NOMO-1 treated with dmso at 0.1 percent for 144 hours (cell line): Measurements from ENCODE around the gene CDHR2.

Experiments used
- DNase-seq: peaks from one replicate; lab custom pipeline; 2025; ENCODE audit not compliant: unreplicated experiment; lab: John Stamatoyannopoulos, UW

Gene CDHR2

GRCh38 chr5:176618783-176619182 lies 69.6 kb downstream of the CDHR2 start:
- DNase-seq = no peak

DNA sequence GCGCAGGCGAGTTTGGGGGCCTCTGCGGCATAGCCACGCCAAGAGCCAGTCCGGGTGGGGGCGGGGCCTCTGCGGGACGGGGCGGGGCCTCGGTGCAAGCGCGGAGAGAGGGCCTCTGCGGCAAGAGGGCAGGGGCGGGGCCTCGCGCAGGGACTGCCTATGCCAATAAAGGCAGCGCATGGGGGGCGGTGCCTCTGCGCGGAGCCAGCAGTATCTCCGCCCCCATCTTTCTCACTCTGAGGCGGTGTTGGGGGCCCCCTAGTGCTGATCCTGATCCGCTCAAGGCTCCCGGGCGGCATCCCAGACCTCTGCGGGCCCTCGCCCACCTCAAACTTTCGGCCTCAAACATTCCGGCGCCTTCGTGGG lies 70.0 kb downstream of the CDHR2 start:
- DNase-seq = peak; percentile 23

DNA sequence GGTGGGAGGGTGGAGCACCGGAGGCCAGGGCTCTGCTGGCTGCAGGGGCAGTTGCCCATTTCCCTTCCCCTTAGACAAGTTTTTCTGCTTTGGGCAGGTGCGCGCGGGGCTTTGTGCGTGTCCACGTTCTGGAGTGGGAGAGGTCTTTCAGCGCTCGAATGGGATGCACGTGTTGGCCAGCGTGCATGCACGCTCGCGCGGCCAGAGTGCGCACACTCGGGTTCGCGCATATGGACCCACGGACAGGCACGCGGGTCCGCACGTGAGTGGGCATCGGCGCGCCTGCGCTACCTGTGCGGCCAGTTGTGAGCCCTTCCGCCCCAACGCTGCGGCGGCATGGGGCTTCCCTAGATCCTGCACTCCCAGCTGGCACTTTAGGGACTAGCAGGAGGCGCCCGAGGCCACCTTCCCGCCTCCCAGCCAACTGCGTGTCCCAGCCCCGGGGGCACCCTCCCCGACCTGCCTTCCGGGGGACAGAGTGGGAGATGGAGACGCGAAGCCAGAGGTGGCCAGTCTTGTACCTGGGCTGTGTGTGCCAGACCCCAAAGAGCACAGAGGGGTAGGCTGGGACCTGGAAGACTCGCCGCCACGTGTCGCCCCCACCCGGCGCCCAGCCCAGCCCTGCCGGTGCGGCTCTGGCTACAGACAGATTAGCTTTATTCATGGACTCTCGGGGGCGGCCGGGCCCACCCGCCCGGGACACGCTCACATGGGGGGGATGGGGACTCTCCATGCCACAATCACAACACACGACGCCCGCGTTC lies 70.6 kb downstream of the CDHR2 start:
- DNase-seq = no peak

- no peak for DNase-seq
Observed at GRCh38 chr5:176620333-176620981, 71.3 kb downstream of the CDHR2 start.

- no peak for DNase-seq
Observed at GRCh38 chr5:176621661-176622079, 72.5 kb downstream of the CDHR2 start.

- DNase-seq = no peak
Observed at GRCh38 chr5:176624142-176624541, 75.0 kb downstream of the CDHR2 start.

GRCh38 chr5:176624938-176625337 lies 75.8 kb downstream of the CDHR2 start:
- DNase-seq = no peak

DNA sequence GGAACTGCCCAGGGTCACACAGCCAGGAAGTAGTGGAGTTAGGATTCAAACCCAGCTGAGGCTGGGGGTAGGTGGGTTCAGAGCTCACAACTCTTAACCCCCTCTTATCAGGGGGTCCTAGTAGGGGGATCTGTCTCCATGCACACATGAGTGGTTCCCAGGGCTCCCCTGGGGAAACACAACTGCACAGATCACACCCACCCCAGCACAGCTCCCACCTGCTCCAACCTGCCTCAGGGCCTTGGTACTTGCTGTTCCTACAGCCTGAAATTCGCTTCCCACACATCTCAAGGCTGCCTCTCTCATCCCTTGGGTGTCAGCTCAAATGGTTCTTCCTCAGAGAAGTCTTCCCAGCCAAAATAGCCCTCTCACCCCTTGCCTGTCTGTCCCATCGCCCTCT lies 76.4 kb downstream of the CDHR2 start:
- DNase-seq = no peak

DNA sequence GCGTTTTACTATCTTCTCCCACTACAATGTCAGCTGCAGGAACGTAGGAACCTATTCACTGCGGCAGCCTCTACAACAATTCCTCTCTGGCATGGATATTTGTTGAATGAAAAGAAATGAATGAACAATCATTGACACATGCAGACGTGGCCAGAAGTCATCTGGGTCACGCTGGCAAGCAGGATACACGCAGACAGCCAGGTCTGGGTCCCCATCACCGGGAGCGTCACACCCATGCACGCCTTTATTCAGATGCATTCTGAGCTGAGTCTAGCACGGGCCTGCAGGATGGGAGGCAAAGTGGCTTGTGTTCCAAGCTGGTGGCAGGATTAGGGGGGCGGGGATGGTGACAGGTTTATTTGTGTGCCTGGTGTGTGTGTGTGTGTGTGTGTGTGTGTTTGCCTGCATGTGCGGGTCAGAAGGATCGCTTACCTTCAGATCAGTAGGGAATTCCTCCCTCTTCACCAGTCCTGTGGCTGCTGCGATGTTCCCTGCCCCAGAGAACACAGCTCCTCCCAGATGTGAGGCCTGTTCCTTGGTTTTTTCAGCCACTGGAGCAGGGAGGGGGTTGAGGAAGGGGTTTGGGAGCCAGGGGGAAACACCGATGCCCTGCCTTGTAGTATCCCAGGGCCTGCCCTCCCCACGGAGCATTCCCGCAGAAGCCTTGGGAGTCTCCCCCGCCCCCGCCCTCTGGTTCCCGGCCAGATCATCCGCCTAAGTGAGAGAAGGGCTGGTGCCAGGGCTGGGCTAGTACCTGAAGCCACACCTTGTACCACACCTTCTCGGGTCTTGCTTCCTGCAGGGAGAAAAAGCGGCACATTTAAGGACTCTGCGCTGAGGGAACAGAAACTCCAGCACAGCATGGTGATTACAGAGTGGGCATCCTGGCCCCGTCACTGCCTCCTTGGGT lies 77.1 kb downstream of the CDHR2 start:
- no peak for DNase-seq

DNA sequence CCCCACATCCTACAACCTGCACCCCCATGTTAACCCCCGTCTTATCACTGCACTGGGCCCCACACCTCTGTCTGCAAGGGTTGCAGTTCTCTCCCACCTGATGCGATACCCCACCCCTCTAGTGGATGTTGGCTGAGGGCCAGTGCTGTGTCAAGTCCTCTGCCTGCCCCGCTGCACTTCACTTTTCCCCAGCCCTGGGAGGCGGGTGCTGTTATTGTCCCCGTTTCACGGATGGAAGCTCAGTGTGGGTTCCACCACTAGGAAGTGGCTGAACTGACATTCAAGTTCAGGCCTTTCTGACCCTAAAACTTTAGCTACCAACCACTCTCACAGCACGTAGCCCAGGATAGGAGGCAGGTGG lies 77.7 kb downstream of the CDHR2 start:
- no peak for DNase-seq

- DNase-seq = no peak
Observed at GRCh38 chr5:176627582-176627981, 78.4 kb downstream of the CDHR2 start.

GRCh38 chr5:176628406-176629228 lies 79.5 kb downstream of the CDHR2 start:
- DNase-seq = no peak

GRCh38 chr5:176629317-176629852 lies 80.2 kb downstream of the CDHR2 start:
- no peak for DNase-seq

DNA sequence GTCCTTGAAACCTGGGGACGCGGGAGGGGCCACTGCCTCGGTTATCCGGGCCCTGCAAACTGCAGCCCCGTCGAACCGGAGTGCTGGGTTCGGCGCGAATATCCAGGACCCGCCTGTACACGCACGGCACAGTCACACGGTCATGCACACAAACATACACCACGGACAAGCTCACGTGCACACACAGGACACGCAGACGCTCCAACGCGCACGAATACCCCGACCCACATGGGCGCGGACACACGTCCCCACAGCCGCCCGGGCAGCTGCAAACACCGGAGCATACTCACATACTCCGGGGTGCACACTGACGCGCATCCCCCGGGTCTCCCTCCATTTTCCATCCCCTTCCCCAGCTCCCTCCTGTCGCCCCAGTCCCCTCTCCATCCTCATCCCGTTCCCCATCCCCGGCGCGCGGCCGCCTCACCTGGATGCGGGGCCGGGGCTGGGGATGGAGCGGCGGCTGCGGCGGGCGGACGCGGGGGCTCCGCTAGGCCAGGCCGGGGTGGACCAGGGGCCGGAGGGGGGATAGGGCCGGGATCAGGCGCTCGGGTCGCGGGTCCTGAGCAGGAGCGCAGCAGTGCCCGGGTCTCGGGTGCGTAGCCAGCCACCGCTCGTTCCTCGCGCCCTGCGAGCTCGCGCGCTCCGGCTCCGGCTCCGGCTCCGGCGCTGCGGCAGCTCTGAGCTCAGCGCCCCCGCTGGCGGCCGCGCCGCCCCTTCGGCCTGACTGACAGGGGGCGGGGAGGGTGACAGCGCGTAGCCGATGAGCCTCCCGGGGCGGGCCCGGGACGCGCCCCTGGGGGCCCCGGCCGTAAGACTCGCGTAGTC lies 80.9 kb downstream of the CDHR2 start, which contains the start of the genes EIF4E1B and SNCB:
EIF4E1B (plus strand) TSS at position 823 of the 828 bp plus-strand sequence. CDS start 12,113 bp downstream, outside the sequence.
SNCB (minus strand) TSS at position 682 of the 828 bp plus-strand sequence. CDS start 880 bp downstream, outside the sequence.
- DNase-seq = no peak

DNA sequence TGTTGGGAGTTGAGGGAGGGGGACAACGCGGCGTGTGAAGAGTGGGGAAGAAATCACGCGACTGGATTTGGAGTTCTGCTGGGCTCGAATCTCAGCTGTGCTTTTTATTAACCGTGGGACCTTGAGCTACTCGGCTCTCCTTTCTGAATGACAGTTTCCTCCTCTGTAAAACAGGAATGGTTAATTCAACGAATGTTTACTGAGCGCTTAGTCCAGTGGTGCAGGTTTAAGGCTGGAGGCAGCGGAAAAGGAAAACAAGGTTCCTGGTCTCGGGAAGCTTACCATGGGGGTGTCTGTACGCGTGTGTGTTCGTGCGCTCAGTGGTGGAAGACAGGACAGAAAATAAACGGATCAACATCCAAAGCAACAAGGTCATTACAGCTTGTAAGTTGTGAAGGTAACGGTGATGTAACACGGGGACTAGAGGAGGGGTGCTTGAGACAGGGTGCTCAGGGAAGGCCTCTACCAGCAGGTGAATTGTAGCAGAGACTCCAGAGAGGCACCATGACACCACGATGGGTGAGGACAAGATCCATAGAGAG lies 81.6 kb downstream of the CDHR2 start:
- no peak for DNase-seq

GRCh38 chr5:176631383-176632200 lies 82.5 kb downstream of the CDHR2 start:
- DNase-seq = no peak

GRCh38 chr5:176632745-176633144 lies 83.6 kb downstream of the CDHR2 start:
- no peak for DNase-seq

- DNase-seq = no peak
Observed at GRCh38 chr5:176633598-176633997, 84.5 kb downstream of the CDHR2 start.
